ENCODE measurements around the gene DOK6. TPM values are rescaled to one million over a fixed set of nuclear protein-coding genes. Genes with fewer than 3 reads are reported as not detected.

The DOK6 gene
- total and polyA plus RNA-seq, 2 of the 13 experiments (the other 11 are each of a cell fraction or from before 2014, with no cell fraction given): 17.0 to 17.2 TPM

DNA sequence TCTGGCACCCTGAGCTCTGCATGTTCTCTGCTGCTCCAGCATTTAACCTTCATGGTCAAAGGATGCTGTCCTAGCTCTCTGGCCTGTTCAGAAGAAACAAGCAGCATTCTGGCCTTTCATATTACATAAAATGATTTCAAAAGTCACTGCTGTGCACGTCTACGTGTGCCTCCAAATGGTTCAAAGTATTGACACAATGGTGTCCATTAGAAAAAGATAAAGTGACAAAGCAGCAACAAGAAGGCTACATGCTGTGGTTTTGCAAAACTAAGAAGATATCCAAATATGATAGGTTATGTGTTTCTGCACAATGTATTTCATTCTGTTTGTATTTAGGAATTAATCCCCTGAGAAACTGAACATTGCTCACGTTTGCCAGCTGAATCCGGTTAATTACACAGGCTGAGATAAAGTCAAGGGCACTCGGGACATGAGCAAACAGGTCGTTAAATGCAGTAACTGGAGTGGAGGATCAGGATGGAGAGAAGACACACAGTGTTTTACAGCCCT is 258.5 kb downstream of the DOK6 start (continued):
- TF ChIP-seq ZIK1 (CRISPR knock-in tag; IDR thresholded peaks at IDR 0.05; ENCODE audit: borderline replicate concordance, low read depth): no peak
- TF ChIP-seq SRSF1 (optimal IDR thresholded peaks at IDR 0.05; ENCODE audit: low read depth, low read length): no peak
- TF ChIP-seq EEA1 (CRISPR knock-in tag; IDR thresholded peaks at IDR 0.05; ENCODE audit: borderline replicate concordance): no peak
- 0 out of 2 replicates have a peak, but pooled peaks have one; percentile 40 for TF ChIP-seq ZNF556 (CRISPR knock-in tag; IDR thresholded peaks at IDR 0.05; ENCODE audit: borderline replicate concordance)
- no peak for TF ChIP-seq GRHL1 (CRISPR knock-in tag; conservative IDR thresholded peaks at IDR 0.05)
- peak; percentile 74; the same call in 1 of the 2 replicates for TF ChIP-seq TFAP4 (IDR thresholded peaks at IDR 0.05; ENCODE audit: borderline replicate concordance, low read depth)
- TF ChIP-seq ZNF468 (CRISPR knock-in tag; IDR thresholded peaks at IDR 0.05): no peak
- peak; percentile 24; the same call in 1 of the 2 replicates for TF ChIP-seq ZNF292 (CRISPR knock-in tag; IDR thresholded peaks at IDR 0.05; ENCODE audit: borderline replicate concordance, low read depth)
- 0 out of 2 replicates have a peak, but pooled peaks have one; percentile 58 for TF ChIP-seq KAT7 (CRISPR knock-in tag; IDR thresholded peaks at IDR 0.05; ENCODE audit: borderline replicate concordance)
- TF ChIP-seq, protein P1, sequence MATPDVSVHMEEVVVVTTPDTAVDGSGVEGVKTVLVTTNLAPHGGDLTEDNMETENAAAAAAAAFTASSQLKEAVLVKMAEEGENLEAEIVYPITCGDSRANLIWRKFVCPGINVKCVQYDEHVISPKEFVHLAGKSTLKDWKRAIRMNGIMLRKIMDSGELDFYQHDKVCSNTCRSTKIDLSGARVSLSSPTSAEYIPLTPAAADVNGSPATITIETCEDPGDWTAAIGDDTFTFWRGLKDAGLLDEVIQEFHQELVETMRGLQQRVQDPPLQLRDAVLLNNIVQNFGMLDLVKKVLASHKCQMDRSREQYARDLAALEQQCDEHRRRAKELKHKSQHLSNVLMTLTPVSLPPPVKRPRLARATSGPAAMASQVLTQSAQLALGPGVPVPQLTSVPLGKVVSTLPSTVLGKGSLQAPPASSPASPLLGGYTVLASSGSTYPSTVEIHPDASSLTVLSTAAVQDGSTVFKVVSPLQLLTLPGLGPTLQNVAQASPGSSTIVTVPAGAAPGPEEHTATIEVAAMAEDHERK (CRISPR knock-in tag; IDR thresholded peaks at IDR 0.05; ENCODE audit: low read depth): no peak
- TF ChIP-seq, protein P2, sequence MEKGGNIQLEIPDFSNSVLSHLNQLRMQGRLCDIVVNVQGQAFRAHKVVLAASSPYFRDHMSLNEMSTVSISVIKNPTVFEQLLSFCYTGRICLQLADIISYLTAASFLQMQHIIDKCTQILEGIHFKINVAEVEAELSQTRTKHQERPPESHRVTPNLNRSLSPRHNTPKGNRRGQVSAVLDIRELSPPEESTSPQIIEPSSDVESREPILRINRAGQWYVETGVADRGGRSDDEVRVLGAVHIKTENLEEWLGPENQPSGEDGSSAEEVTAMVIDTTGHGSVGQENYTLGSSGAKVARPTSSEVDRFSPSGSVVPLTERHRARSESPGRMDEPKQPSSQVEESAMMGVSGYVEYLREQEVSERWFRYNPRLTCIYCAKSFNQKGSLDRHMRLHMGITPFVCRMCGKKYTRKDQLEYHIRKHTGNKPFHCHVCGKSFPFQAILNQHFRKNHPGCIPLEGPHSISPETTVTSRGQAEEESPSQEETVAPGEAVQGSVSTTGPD (CRISPR knock-in tag; IDR thresholded peaks at IDR 0.05): no peak
- TF ChIP-seq, protein P3, sequence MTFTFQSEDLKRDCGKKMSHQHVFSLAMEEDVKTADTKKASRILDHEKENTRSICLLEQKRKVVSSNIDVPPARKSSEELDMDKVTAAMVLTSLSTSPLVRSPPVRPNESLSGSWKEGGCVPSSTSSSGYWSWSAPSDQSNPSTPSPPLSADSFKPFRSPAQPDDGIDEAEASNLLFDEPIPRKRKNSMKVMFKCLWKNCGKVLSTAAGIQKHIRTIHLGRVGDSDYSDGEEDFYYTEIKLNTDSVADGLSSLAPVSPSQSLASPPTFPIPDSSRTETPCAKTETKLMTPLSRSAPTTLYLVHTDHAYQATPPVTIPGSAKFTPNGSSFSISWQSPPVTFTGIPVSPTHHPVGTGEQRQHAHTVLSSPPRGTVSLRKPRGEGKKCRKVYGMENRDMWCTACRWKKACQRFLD (CRISPR knock-in tag; IDR thresholded peaks at IDR 0.05; ENCODE audit: borderline replicate concordance): no peak
- no peak for TF ChIP-seq ZNF546 (CRISPR knock-in tag; conservative IDR thresholded peaks at IDR 0.05)
- TF ChIP-seq, protein P4, sequence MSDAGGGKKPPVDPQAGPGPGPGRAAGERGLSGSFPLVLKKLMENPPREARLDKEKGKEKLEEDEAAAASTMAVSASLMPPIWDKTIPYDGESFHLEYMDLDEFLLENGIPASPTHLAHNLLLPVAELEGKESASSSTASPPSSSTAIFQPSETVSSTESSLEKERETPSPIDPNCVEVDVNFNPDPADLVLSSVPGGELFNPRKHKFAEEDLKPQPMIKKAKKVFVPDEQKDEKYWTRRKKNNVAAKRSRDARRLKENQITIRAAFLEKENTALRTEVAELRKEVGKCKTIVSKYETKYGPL (CRISPR knock-in tag; IDR thresholded peaks at IDR 0.05): 0 out of 2 replicates have a peak, but pooled peaks have one; percentile 43
- no peak for TF ChIP-seq KDM2A (CRISPR knock-in tag; IDR thresholded peaks at IDR 0.05; ENCODE audit: borderline replicate concordance, low read depth)
- TF ChIP-seq ELF3 (CRISPR knock-in tag; IDR thresholded peaks at IDR 0.05): no peak
- TF ChIP-seq CBX1 (IDR thresholded peaks at IDR 0.05; ENCODE audit: low read depth): no peak
- TF ChIP-seq CENPX (CRISPR knock-in tag; IDR thresholded peaks at IDR 0.05): no peak
- no peak for TF ChIP-seq TEAD2 (CRISPR knock-in tag; IDR thresholded peaks at IDR 0.05)
- TF ChIP-seq FOXP1 (IDR thresholded peaks at IDR 0.05): no peak
- peak; percentile 30 for TF ChIP-seq FOXP1 (CRISPR knock-in tag; IDR thresholded peaks at IDR 0.05)
- no peak for TF ChIP-seq TBP (CRISPR knock-in tag; IDR thresholded peaks at IDR 0.05)
- no peak for TF ChIP-seq RELA (CRISPR knock-in tag; IDR thresholded peaks at IDR 0.05)
- no peak for TF ChIP-seq TAF15 (IDR thresholded peaks at IDR 0.05; ENCODE audit: low read depth, low read length, poor library complexity, severe bottlenecking)
